ENCODE results near the gene RBM33. TPM values are rescaled to one million over a fixed set of nuclear protein-coding genes. Genes with fewer than 3 reads are reported as not detected.
"Not testable (repeated sequence)": the region's sequence is repeated elsewhere in the genome, so short reads cannot be mapped to it uniquely, and the experiment has no call there.

Gene RBM33
- total RNA-seq, 2 experiments from 2014 or later = 75.6 to 102 TPM

GRCh38 chr7:155690655-155691054 is 46.2 kb downstream of the RBM33 start:
- H3K4me1 Mint-ChIP-seq = peaks cover 37% of the 10 kb centered on the region
- H3K9me3 Mint-ChIP-seq (ENCODE audit: low read depth); H3K4me3 Mint-ChIP-seq: not testable (repeated sequence)

GRCh38 chr7:155692317-155692716 is 47.9 kb downstream of the RBM33 start:
- Mint-ChIP-seq H3K4me3 (no peak overlapping the region), H3K4me1 (peaks cover 35% of the 10 kb centered on the region), H3K27ac (no peak overlapping the region), H3K27me3 (no peaks in the 10 kb centered on the region), H3K36me3 (peaks cover 30% of the 10 kb centered on the region), H3K9me3 (ENCODE audit: low read depth) (no peaks in the 10 kb centered on the region)
- DNase-seq = no peak
- peak; percentile 74 for ATAC-seq
- CTCF ChIA-PET = interaction anchor here (1.8 kb wide), 1 partner anchor 94 kb away, joined by 6 read pairs; no protein-coding TSS in a partner anchor

More at GRCh38 chr7:155690655-155691054, 46.2 kb downstream of the RBM33 start:
- H3K27ac Mint-ChIP-seq, ATAC-seq, H3K27me3 Mint-ChIP-seq, CTCF ChIA-PET, DNase-seq: not testable (repeated sequence)
- peaks cover 40% of the 10 kb centered on the region for H3K36me3 Mint-ChIP-seq

- H3K9me3 Mint-ChIP-seq (ENCODE audit: low read depth) = no peaks in the 10 kb centered on the region
- H3K4me1 Mint-ChIP-seq = peaks cover 35% of the 10 kb centered on the region
- ATAC-seq (no peak), DNase-seq (no peak)
- H3K36me3 Mint-ChIP-seq = peaks cover 20% of the 10 kb centered on the region
- no peak overlapping the region for H3K4me3 Mint-ChIP-seq
- H3K27ac Mint-ChIP-seq = no peak overlapping the region
- CTCF ChIA-PET = no interaction called here
- no peaks in the 10 kb centered on the region for H3K27me3 Mint-ChIP-seq
These were observed 49.4 kb downstream of the RBM33 start for GRCh38 chr7:155693826-155694225.

- CTCF ChIA-PET = interaction anchor here (0.7 kb wide), 1 partner anchor 10 kb away, joined by 3 read pairs; no protein-coding TSS in a partner anchor
- peaks cover 35% of the 10 kb centered on the region for H3K4me1 Mint-ChIP-seq
- ATAC-seq (no peak), DNase-seq (no peak)
- no peaks in the 10 kb centered on the region for H3K9me3 Mint-ChIP-seq (ENCODE audit: low read depth)
- peaks cover 17% of the 10 kb centered on the region for H3K36me3 Mint-ChIP-seq
- no peaks in the 10 kb centered on the region for H3K27me3 Mint-ChIP-seq
- no peak overlapping the region for H3K27ac Mint-ChIP-seq
- H3K4me3 Mint-ChIP-seq = no peak overlapping the region
These were observed 50.4 kb downstream of the RBM33 start for GRCh38 chr7:155694851-155695250.

GRCh38 chr7:155696747-155697146 is 52.3 kb downstream of the RBM33 start:
- no peak for ATAC-seq
- H3K4me1 Mint-ChIP-seq = peaks cover 33% of the 10 kb centered on the region
- peaks cover 19% of the 10 kb centered on the region for H3K36me3 Mint-ChIP-seq
- no peak overlapping the region for H3K4me3 Mint-ChIP-seq
- no peak for DNase-seq
- no peaks in the 10 kb centered on the region for H3K27me3 Mint-ChIP-seq
- CTCF ChIA-PET = interaction anchor here (0.6 kb wide), 1 partner anchor 97 kb away, joined by 4 read pairs; no protein-coding TSS in a partner anchor
- H3K27ac Mint-ChIP-seq = no peak overlapping the region
- H3K9me3 Mint-ChIP-seq (ENCODE audit: low read depth) = no peaks in the 10 kb centered on the region

GRCh38 chr7:155698633-155699032 is 54.2 kb downstream of the RBM33 start:
- ATAC-seq = no peak
- DNase-seq = no peak
- Mint-ChIP-seq H3K4me1 (peaks cover 30% of the 10 kb centered on the region), H3K9me3 (ENCODE audit: low read depth) (no peaks in the 10 kb centered on the region), H3K27ac (no peak overlapping the region), H3K36me3 (peaks cover 32% of the 10 kb centered on the region), H3K27me3 (no peaks in the 10 kb centered on the region), H3K4me3 (no peak overlapping the region)
- CTCF ChIA-PET = interaction anchor here (1.9 kb wide), 1 partner anchor 100 kb away, joined by 4 read pairs; no protein-coding TSS in a partner anchor

GRCh38 chr7:155699180-155699579 is 54.7 kb downstream of the RBM33 start:
- DNase-seq = no peak
- ATAC-seq = no peak
- Mint-ChIP-seq H3K4me3 (no peak overlapping the region), H3K9me3 (ENCODE audit: low read depth) (no peaks in the 10 kb centered on the region), H3K27ac (no peak overlapping the region), H3K27me3 (no peaks in the 10 kb centered on the region), H3K4me1 (peaks cover 27% of the 10 kb centered on the region), H3K36me3 (peaks cover 35% of the 10 kb centered on the region)
- CTCF ChIA-PET = interaction anchor here (1.9 kb wide), 1 partner anchor 101 kb away, joined by 4 read pairs; no protein-coding TSS in a partner anchor

GRCh38 chr7:155700847-155701246 is 56.4 kb downstream of the RBM33 start:
- CTCF ChIA-PET = interaction anchor here (1.1 to 1.3 kb wide), 2 partner anchors 44 to 65 kb away, joined by 3 to 5 read pairs; no protein-coding TSS in a partner anchor
- Mint-ChIP-seq H3K9me3 (ENCODE audit: low read depth) (no peaks in the 10 kb centered on the region), H3K27ac (no peak overlapping the region), H3K27me3 (no peaks in the 10 kb centered on the region), H3K4me1 (peaks cover 20% of the 10 kb centered on the region), H3K36me3 (peaks cover 37% of the 10 kb centered on the region), H3K4me3 (no peak overlapping the region)
- no peak for DNase-seq
- no peak for ATAC-seq

- ATAC-seq (no peak), DNase-seq (no peak)
- Mint-ChIP-seq H3K4me3 (no peak overlapping the region), H3K9me3 (ENCODE audit: low read depth) (no peaks in the 10 kb centered on the region), H3K36me3 (peaks cover 35% of the 10 kb centered on the region), H3K4me1 (peaks cover 16% of the 10 kb centered on the region), H3K27me3 (no peaks in the 10 kb centered on the region), H3K27ac (no peak overlapping the region)
- CTCF ChIA-PET = interaction anchor here (1.0 to 3.1 kb wide), 5 partner anchors 14 to 103 kb away, joined by 3 to 15 read pairs (median 3); partner anchors contain the start of gene RBM33
These were observed 57.6 kb downstream of the RBM33 start for GRCh38 chr7:155701972-155702544.

- no peak overlapping the region for H3K4me3 Mint-ChIP-seq
- H3K4me1 Mint-ChIP-seq = peaks cover 16% of the 10 kb centered on the region
- DNase-seq (no peak), ATAC-seq (no peak)
- no peaks in the 10 kb centered on the region for H3K9me3 Mint-ChIP-seq (ENCODE audit: low read depth)
- CTCF ChIA-PET = interaction anchor here (1.0 to 3.1 kb wide), 5 partner anchors 14 to 103 kb away, joined by 3 to 15 read pairs (median 3); partner anchors contain the start of gene RBM33
- no peaks in the 10 kb centered on the region for H3K27me3 Mint-ChIP-seq
- peaks cover 35% of the 10 kb centered on the region for H3K36me3 Mint-ChIP-seq
- peak overlapping the region; percentile 54 for H3K27ac Mint-ChIP-seq
These were observed 58.2 kb downstream of the RBM33 start for GRCh38 chr7:155702616-155703015.

- no peaks in the 10 kb centered on the region for H3K27me3 Mint-ChIP-seq
- H3K36me3 Mint-ChIP-seq = peaks cover 29% of the 10 kb centered on the region
- no peaks in the 10 kb centered on the region for H3K9me3 Mint-ChIP-seq (ENCODE audit: low read depth)
- no peak overlapping the region for H3K27ac Mint-ChIP-seq
- DNase-seq = no peak
- no peak for ATAC-seq
- CTCF ChIA-PET = interaction anchor here (1.1 to 1.4 kb wide), 2 partner anchors 12 to 95 kb away, joined by 3 read pairs; no protein-coding TSS in a partner anchor
- no peak overlapping the region for H3K4me3 Mint-ChIP-seq
- H3K4me1 Mint-ChIP-seq = peaks cover 13% of the 10 kb centered on the region
These were observed 61.3 kb downstream of the RBM33 start for GRCh38 chr7:155705623-155706360.

- ATAC-seq = no peak
- no peak for DNase-seq
- no peaks in the 10 kb centered on the region for H3K9me3 Mint-ChIP-seq (ENCODE audit: low read depth)
- CTCF ChIA-PET = interaction anchor here (1.1 to 1.4 kb wide), 2 partner anchors 12 to 95 kb away, joined by 3 read pairs; no protein-coding TSS in a partner anchor
- peaks cover 29% of the 10 kb centered on the region for H3K36me3 Mint-ChIP-seq
- no peaks in the 10 kb centered on the region for H3K27me3 Mint-ChIP-seq
- peaks cover 11% of the 10 kb centered on the region for H3K4me1 Mint-ChIP-seq
- no peak overlapping the region for H3K27ac Mint-ChIP-seq
- no peak overlapping the region for H3K4me3 Mint-ChIP-seq
These were observed 61.9 kb downstream of the RBM33 start for GRCh38 chr7:155706376-155706775.

GRCh38 chr7:155709453-155709852 is 65.0 kb downstream of the RBM33 start:
- Mint-ChIP-seq H3K36me3 (peaks cover 26% of the 10 kb centered on the region), H3K4me3 (no peak overlapping the region), H3K9me3 (ENCODE audit: low read depth) (no peaks in the 10 kb centered on the region), H3K27ac (no peak overlapping the region), H3K4me1 (no peaks in the 10 kb centered on the region), H3K27me3 (no peaks in the 10 kb centered on the region)
- CTCF ChIA-PET = interaction anchor here (1.1 to 1.2 kb wide), 2 partner anchors 58 to 111 kb away, joined by 4 read pairs; no protein-coding TSS in a partner anchor
- ATAC-seq = no peak
- DNase-seq = no peak
